Smooth muscle cell (in vitro differentiated cells): Measurements from ENCODE around the gene NDUFS8. TPM values are rescaled to one million over a fixed set of nuclear protein-coding genes. Genes with fewer than 3 reads are reported as not detected.

Source experiments
- microRNA-seq: library from miRNA; unstranded; fragments of <30 nt; microRNA quantifications from one replicate; pipeline ENCODE4, GENCODE V29; 2016; ENCODE audit warnings: borderline number of aligned reads
- polyA plus RNA-seq: library from polyadenylated mRNA; unstranded; fragments of >200 nt; fragmentation: Nextera tagmentation; extraction: Ambion mirVana; gene quantifications from 2 replicates; pipeline ENCODE4 v1.2.1, GENCODE V29; 2016
- small RNA-seq: library from RNA; depleted of rRNA; stranded (forward); fragments of <200 nt; gene quantifications from one replicate; pipeline ENCODE3, GENCODE V24; 2014
- total RNA-seq: library from RNA; depleted of rRNA; stranded (reverse); fragments of >200 nt; gene quantifications from 2 replicates; pipeline ENCODE4 v1.2.3, GENCODE V29; 2014

The NDUFS8 gene
- total and polyA plus RNA-seq, 2 experiments from 2014 or later: 165 to 314 TPM

Small RNAs within 50 kb of the gene (microRNA-seq; reads per million reads assigned to microRNA genes)
- gene MIR4691: not detected
- not detected for gene MIR6753
- gene MIR7113: 5.3 reads per million

Small RNAs within 50 kb of the gene (small RNA-seq; reads per million reads assigned to genes)
- not detected for gene MIR6753

Other genes starting within 250 kb of the NDUFS8 start
- 17.5 and 18.3 TPM in 2 replicates for gene UNC93B1, start 26.6 kb upstream of the NDUFS8 start, total RNA-seq
- gene UNC93B1, start 26.6 kb upstream of the NDUFS8 start, polyA plus RNA-seq: 25.1 and 33.4 TPM in 2 replicates
- 6.9 and 9.9 TPM in 2 replicates for gene ALDH3B1, start 20.4 kb upstream of the NDUFS8 start, total RNA-seq
- 8.8 and 9.1 TPM in 2 replicates for gene ALDH3B1, start 20.4 kb upstream of the NDUFS8 start, polyA plus RNA-seq
- gene TCIRG1, start 8.3 kb downstream of the NDUFS8 start, total RNA-seq: 37.2 and 39.7 TPM in 2 replicates
- 59.0 and 76.4 TPM in 2 replicates for gene TCIRG1, start 8.3 kb downstream of the NDUFS8 start, polyA plus RNA-seq
- 15.9 and 31.1 TPM in 2 replicates for gene CHKA, start 90.7 kb downstream of the NDUFS8 start, total RNA-seq
- gene CHKA, start 90.7 kb downstream of the NDUFS8 start, polyA plus RNA-seq: 19.9 and 21.7 TPM in 2 replicates
- 26.5 and 35.0 TPM in 2 replicates for gene KMT5B, start 182.6 kb downstream of the NDUFS8 start, total RNA-seq
- gene KMT5B, start 182.6 kb downstream of the NDUFS8 start, polyA plus RNA-seq: 32.1 and 32.9 TPM in 2 replicates
- gene C11orf24, start 241.3 kb downstream of the NDUFS8 start, total RNA-seq: 48.6 and 58.1 TPM in 2 replicates
- 94.1 and 97.5 TPM in 2 replicates for gene C11orf24, start 241.3 kb downstream of the NDUFS8 start, polyA plus RNA-seq